SU-DHL-6 (cell line): ENCODE measurements around the gene SH3BP2.

ENCODE experiments used
- EZH2phosphoT487 ChIP-seq: fragments of 200-600 bp; sonication (generic), shearing (Covaris generic); conservative IDR thresholded peaks from 2 replicates; pipeline ENCODE4 v1.6.1; 2018; ENCODE audit warnings: mild to moderate bottlenecking, antibody characterized with exemption, low read length, moderate library complexity, mixed read lengths
- TF ChIP-seq, protein P1 (sequence below): fragments of 200-600 bp; sonication (generic); IDR thresholded peaks from one replicate; pipeline ENCODE4 v1.5.1; 2017; ENCODE audit warnings: antibody characterized with exemption, mild to moderate bottlenecking, low read length, moderate library complexity; ENCODE audit not compliant: insufficient read depth, poor library complexity, severe bottlenecking

- TF ChIP-seq, protein P1, sequence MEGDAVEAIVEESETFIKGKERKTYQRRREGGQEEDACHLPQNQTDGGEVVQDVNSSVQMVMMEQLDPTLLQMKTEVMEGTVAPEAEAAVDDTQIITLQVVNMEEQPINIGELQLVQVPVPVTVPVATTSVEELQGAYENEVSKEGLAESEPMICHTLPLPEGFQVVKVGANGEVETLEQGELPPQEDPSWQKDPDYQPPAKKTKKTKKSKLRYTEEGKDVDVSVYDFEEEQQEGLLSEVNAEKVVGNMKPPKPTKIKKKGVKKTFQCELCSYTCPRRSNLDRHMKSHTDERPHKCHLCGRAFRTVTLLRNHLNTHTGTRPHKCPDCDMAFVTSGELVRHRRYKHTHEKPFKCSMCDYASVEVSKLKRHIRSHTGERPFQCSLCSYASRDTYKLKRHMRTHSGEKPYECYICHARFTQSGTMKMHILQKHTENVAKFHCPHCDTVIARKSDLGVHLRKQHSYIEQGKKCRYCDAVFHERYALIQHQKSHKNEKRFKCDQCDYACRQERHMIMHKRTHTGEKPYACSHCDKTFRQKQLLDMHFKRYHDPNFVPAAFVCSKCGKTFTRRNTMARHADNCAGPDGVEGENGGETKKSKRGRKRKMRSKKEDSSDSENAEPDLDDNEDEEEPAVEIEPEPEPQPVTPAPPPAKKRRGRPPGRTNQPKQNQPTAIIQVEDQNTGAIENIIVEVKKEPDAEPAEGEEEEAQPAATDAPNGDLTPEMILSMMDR: no peak
- no peak for TF ChIP-seq EZH2phosphoT487
Observed at GRCh38 chr4:2842687-2843262, 49.9 kb downstream of the SH3BP2 start.
